ENCODE data around the gene RELL1. TPM values are rescaled to one million over a fixed set of nuclear protein-coding genes. Genes with fewer than 3 reads are reported as not detected.

The RELL1 gene
- total RNA-seq, 1 donor from 2014 or later: 74.7 TPM

DNA sequence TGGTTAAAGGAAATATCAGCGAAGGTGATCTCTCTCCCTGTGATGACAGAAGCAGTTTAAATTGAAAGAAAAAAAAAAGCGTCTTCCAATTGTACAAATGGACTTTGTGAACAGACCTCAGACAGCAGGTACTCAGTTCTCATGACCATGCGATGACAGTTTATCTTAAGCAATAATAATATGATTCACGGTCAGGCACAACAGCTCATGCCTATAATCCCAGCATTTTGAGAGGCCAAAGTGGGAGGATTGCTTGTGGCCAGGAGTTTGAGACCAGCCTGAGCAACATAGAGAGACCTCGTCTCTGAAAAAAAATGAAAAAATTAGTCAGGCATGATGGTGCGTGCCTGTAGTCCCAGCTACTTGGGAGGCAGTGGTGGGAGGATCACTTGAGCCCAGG, 51.0 kb downstream of the RELL1 start:
- no peak for DNase-seq

DNA sequence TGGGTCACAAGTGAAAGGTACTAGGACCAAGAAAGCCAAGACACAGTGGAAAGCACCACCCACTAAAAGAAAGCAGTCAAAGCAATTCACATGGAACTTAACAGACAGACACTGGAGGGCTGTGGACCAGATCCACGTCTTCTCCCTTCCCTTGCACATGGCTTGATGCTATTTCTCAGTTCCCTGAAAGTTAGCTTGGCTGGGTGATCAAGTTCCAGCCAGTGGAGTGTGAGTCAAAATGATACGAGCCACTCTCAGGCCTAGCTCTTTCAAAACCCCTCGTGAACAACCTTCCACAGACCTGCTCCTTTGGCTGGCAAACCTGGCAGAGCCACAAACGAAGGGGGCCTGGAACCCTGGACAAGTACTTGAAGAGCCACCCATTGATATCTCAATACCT, 52.0 kb downstream of the RELL1 start:
- no peak for DNase-seq

DNA sequence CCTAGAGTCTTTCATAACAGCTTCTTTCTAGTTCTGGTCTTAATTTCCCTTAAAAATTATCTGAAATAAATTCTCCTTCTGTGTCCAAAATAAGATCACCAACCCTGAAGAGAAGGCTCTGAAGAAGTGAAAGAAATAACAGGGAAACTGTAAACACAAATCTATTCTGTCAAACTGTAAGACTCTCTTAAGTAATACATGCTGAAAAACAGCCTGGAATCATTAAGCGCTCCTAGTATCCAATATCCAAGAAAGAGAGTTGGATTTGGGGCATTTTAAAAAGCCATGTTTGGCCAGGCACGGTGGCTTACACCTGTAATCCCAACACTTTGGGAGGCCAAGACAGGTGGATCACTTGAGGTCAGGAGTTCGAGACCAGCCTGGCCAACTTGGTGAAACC, 53.3 kb downstream of the RELL1 start:
- no peak for DNase-seq

DNA sequence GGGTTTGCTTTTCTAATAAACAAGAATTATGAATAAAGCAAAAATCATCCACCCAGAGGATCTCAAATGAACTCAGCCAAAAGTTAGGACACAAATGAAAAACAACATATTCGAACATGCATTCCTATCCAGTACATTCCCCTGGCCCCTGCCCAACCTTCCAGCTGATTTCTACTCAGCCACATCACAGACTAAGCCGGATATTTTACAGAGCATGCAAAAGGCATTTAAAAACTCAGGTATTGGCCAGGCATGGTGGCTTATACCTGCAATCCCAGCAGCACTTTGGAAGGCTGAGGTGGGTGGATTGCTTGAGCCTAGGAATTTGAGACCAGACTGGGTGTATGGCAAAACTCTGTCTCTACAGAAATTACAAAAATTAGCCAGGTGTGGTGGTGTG, 54.6 kb downstream of the RELL1 start:
- no peak for DNase-seq

DNA sequence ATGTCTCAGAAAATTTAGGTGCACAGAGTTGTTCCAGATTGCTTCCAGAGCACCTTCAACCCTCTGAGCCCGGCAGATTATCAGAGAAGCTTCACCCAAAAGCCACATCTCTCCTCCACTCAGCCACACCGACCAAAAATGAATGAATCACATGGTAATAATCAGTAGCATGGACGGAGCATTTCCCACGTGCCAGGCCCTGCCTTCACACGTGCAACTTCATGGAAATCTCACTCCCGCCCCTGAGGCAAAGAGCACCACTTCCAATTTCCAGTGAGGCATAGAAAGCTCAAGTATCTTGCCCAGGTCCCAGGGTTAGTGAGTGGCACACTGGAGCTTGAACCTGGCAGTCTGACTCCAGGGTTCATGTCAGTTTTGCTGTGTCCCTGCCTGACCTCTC, 56.5 kb downstream of the RELL1 start:
- DNase-seq: no peak

DNA sequence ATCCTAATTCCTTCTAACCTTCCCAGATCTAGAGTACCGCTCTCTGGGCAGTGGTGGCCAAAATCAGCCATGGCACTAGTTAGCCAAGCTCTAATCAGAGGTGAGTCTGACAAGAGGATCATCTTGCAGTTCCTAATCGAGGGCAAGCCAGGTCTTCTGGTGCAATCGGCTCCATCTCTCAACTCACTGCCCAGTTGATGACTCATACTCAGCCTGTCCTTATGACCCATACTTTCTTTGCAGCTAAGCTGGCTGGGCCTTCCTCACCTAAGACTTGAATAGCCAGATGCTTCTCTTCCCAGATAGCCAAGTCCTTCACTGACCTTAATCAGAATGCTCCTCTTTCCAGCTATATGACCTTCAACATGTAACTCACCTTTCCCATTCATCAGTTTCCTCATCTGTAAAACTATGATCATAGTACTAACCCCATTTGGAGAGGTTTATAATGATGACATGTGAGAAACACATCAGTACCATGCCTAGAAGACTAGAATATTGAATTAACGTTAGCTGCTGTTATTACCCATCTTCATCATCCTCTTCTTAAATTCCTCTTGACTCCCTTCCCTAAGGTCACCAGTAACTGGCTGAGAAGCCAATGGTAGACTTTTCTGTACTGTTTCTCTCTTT, 57.1 kb downstream of the RELL1 start:
- DNase-seq: no peak

DNA sequence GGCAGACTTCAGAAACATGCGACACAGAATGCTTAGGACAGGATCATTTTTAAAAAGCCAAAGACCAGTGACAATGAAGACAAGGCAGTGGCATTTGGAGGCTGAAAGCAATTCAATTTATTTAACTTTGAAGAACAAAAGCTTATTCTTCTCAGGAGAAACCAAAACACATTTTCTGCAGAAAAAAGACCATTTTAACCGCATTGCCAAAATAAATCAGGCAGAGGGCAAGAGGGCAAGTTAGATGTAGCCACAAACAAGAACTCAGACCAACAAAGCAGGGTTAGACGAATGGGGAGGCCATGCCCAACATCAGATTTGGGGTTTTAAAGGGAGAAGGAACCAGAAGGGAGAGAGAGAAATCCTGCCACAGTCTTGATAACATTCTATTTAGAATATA, 58.9 kb downstream of the RELL1 start:
- no peak for DNase-seq

DNA sequence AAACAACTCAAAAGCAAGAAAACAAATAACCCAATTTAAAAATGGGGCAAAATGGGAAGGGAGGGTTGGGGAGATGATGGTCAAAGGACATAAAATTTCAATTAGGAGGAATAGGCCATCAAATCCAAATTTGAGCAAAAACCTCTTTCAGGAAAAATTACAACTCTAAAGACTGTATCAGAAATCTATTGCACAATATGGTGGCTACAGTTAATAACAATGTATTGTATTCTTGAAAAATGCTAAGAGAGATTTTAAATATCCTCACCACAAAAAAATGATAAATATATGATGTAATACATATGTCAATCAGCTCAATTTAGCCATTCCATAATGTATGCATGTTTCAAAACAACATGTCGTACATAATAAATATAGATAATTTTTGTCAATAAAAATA, 60.7 kb downstream of the RELL1 start:
- DNase-seq: no peak

DNA sequence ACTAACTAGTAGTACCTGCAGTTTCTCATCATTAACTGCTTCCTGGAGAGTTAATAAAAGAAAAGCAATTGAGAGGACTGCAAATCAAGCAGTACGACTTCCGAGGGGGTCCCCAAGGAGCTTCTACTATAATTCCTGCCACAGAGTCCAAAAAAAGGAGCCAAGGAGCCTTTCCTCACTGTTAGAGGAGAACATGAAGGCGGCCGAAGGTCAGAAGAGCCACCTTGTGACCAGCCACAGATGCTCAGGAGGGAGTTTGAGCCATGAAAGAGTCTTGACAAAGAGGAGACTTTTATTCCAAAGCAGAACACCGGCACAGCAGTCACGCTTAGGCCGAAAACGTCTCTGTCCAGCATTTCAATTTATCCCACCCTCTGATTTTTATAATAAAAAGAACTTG, 62.2 kb downstream of the RELL1 start:
- no peak for DNase-seq

DNA sequence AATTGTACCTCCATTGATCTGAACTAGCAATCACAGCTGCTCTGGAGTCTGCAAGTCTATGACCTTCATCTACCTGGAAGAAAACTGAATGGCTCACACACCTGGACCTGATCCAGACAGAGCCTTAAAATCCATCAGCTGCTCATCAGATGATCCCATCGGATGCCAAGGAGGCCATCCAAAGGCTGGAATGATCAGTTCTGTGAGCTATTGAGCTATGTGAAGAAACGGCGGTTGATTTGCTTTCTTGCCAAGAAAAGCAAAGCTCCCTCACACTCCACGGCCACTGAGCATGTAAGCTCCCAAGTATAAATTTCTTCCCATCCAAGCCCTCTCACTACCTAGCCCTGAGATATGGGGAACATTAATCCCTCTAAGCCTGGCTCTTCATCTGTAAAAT, 63.1 kb downstream of the RELL1 start:
- DNase-seq: no peak

DNA sequence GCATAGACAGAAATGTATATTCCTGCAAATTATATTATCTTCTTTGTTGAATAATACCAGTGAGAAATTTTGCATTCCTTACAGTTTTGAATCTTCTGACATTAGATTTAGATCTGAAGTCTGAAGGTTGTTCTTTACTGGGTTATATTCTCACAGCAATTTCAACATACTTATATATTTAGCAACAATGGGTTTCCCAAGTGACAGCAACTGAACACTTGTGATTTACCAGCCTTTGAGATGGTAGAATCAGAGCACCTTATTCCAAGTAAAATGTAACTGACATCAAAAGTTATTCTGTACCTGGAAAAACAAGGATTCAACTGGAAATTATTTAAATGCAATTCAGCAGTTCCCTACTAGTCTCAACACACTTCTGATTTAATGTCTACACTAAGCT, 66.0 kb downstream of the RELL1 start:
- DNase-seq: no peak

DNA sequence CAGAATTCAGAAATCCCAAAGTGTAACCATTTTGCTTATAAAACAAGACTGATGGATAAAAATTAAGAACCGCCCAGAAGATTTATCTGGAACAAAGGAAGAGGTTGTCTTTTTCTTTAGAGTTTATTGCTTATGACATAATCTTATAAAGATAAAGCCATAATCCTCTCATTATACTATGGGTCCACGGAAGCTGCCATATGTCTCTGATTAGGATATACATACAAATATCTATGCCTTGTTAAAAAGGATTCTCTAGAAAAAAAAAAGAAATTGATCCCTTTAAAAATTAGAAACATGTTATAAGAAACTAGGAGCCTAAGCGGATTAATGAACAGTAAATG, 70.5 kb downstream of the RELL1 start:
- DNase-seq: no peak

DNA sequence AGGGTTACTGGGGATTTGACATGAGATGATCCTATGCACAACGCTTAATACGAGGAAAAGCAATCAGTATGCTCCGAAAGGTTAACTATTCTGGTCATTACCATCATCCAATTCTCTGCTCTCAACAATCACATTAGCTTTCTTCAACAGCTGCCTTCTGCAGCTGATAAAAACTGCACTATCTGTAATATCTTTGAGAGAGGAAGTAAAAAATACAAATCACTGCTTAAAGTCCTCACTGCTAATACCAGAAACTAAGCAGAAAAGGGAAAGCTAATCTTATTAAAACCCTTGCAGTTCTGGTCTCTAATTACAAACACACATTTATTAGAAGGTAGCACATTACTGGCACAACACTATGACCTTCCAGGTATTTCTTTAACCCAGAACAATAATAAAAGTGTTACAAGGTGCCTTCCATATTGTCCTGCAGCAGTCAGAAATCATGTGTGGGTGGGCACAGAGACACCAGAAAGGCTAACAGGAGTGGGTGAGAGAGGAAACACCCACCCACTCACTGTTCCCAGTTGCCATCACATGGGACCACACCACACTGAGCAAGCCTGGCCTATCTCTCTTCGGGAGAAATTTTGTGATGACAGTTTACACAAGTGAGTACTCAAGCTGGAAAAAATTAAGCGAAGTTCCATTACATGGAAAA, 71.0 kb downstream of the RELL1 start:
- DNase-seq: no peak

DNA sequence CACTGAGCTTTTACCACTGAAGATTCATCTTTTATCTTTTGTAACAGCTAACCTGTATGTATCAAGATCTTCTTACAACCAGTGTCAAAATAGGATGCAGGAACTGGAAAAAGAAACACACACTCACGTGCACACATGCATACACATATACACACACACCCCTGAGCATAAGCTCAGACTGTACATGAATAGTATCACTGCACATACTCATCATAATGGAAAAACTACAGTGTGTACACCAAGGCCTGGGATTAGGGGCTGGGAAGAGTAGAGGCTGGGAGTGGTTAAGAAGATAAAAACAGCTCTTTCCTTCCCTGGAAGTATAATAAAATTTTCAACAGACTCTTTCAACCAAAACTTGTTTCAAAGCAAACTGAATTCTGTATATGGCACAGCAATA, 73.4 kb downstream of the RELL1 start:
- no peak for DNase-seq

DNA sequence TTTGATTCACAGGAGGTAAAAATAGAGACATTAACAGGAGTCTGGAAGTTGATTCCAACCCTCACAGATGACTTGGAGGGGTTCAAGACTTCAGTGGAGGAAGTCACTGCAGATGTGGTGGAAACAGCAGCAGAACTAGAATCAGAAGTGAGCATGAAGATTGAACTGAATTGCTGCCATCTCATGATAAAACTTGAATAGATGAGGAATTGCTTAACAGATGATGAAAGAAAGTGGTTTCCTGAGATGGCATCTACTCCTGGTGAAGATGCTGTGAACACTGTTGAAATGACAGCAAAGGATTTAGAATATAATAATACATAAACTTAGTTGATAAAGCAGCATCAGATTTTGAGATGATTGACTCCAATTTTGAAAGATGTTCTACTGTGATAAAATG, 76.5 kb downstream of the RELL1 start:
- no peak for DNase-seq

DNA sequence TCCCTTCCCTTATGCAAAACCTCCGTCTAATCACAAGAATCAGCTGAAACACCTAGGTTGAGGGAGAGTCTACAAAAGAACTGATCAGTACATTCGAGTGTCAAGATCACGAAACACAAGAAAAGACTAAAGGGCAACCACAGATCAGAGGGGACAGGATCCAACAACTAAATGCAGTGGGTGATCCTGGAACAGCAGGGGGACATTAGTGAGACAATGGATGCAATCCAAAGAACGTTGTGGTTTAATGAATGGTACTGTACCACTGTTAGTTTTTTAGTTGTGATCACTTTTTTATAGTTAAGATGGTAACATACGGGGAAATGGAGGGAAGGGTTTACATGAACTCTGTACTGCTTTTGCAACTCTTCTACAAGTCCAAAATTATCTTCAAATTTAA, 79.2 kb downstream of the RELL1 start:
- DNase-seq: no peak

DNA sequence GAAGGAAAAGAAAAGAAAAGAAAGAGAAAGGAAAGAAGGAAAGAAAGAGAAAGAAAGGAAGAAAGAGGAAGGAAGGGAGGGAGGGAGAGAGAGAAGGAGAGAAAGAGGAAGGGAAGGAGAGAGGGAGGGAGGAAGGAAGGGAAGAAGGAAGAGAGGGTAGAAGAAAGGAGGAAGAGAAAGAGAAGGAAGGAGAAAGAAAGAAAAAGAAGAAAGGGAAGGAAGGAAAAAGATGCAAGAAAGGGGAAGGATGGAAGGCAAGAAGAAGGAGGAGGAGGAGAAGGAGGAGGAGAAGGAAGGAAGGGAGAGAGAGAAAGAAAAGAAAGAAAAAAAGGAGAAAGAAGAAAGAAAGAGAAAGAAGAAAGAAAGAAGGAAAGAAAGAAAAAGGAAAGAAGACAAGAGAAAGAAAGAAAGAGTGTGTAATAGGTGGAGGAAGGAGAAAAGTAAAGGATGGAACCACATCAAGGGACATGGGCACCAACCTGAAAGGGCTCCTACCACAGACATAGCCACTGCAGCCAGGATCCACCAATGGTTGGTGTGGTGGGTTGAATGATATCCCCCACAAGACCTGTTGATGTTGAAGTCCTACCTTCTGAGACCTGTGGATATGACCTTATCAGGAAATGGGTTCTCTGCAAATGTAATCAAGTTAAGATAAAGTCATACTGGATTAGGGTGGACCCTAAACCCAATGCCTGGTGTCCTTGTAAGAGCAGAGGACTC, 80.2 kb downstream of the RELL1 start:
- DNase-seq: no peak

DNA sequence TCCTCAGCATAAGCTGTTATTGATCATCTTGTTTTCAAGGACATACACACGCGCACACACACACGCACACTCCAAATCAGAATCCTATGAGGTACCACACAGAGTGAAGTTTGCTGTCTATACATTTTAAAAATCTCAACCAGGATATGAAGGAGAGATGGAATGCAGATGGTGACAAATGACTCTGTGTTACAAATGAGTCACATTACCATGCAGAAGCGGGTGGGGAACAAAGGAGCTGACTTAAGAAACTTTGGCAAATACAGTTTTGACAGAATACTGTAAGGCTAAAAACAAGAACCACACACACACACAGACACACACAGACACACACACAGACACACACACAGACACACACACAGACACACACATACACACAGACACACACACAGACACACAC, 81.7 kb downstream of the RELL1 start:
- DNase-seq: no peak

DNA sequence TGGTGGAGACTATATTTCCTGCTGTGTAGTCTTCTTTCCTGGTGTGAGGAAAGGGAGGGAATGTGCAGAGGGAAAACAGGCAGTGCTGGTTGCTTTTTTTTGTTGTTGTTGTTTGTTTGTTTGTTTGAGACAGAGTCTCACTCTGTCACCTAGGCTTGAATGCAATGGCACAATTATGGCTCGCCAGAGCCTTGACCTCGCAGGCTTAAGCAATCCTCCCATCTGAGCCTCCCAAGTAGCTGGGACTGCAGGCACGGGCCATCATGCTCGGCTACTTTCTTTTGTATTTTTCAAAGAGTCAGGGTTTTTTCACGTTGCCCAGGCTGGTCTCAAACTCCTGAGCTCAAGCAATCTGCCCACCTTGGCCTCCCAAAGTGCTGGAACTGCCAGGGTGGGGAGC, 82.5 kb downstream of the RELL1 start:
- DNase-seq: no peak

DNA sequence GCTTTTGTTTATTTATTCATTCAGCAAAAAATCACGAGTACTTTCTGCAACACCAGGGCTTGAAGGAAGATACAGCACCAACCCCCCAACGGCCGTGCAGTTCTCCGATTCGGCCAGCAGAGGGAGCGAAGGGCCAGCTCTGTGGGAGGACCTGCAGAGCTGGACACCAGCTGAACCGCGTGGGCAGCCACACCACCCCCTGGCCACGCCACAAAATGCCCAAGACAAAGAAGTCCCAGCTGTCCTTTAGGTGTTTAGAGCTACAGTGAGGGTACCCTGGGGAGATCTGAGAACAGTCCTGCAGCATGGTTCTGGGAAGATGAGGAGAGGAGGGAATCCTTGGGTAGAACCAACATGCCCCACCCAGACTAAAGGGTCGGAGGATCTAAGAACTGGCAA, 83.1 kb downstream of the RELL1 start:
- peak; percentile 86 for DNase-seq

DNA sequence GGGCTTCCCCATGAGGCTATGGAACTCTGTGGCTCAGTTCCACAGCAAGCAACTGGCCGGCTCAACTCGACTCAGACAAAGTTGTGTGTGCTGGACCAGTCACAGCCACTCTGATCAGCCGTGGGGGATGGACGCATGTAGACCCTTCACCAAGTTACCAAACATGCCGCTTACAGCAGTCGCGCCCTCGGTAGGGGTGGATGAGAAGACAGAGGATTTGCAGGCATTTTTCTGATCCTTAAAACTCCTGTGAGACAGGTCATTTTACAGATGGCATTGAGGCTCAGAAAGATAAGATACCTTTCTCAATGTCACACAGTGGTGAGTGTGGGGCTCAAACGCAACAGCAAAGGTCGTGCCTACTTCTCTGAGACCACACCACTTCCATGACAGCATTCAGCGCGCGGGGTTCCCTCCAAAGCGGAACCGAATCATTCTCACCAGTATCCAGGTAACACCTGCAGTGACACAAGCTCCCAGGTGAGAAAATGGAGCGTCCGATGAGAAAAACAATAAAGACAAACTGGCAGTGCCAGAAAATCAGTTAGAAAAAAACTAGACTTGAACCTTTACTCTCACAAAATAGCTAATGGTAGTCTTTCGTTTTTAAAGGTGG, 83.6 kb downstream of the RELL1 start:
- DNase-seq: no peak

DNA sequence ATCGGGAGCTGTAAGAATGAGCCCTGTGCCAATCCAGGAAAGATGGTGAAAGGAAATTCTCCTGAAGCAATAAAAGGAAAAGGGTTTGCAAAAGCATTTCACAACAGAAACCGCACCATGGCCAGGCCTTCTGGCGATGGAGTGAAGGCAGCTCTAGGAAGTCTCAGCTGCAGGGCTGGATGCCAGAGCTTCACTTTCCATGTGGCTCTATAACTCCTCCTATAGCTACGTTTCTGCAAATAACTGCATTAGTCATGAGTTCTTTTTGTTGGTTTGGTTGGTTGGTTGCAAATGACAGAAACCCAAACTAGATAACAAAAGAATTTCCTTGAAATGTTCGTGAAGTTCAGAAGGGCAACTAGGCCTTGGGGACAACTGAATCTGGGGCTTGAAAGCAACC, 84.6 kb downstream of the RELL1 start:
- DNase-seq: peak; percentile 30

DNA sequence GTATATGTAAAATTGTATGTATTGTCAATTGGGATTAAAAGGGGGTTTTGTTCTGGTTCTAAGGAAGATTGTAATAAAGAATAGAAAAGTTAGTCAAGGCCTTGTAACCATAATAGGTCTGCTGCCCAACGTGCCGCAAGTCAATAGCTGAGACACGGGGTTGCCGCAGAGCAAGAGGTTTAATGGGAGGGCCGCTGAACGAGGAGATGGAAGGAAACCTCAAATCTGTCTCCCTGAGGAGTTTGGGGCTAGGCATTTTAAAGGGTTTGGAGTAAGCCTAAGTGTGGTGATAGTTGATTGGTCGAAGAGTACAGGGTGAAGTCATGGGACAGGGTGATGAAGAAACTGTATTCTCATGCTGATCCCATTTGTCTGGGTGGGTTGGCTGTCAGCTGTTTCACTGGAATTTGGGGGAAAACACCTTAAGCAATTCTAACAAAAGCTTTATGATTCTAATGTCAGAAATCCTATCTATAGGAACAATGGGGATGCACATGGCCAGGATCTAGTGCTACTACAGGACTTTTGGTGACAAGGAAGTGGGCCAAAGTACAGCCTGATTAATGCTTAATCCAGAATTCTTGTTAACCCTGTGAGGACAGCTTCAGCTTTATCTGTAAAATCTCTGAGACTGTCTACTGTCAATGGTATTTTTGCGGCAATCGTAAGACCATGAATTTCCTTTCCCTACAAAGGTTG, 86.9 kb downstream of the RELL1 start:
- DNase-seq: no peak

All from tongue (tissue), 2 donors.